Measurements from ENCODE around the gene DHRS4. TPM values are rescaled to one million over a fixed set of nuclear protein-coding genes. Genes with fewer than 3 reads are reported as not detected.
A peak's percentile ranks its signal among the peaks of the same experiment; 100 is the strongest.

DHRS4 gene
- total RNA-seq (2021) = 10.1 and 11.4 TPM in 2 replicates
- percentile 58 among the genes with signal in this experiment for Bru-seq, nascent RNA
- BruChase-seq, experiment 1, labeled RNA remaining after a 2-hour chase = percentile 50 among the genes with signal in this experiment
- BruChase-seq, experiment 2, labeled RNA remaining after a 6-hour chase = percentile 48 among the genes with signal in this experiment
- long read RNA-seq, transcript DHRS4-201 (8 exons, 1,443 nt) = major isoform, 9 of 19 reads
- long read RNA-seq, transcript DHRS4-203 (5 exons, 727 nt) = minor isoform, 5 of 19 reads
- long read RNA-seq, partial matches to known transcripts = 0 of 19 reads
- long read RNA-seq, other reads (novel, unspliced or antisense) = 4 of 19 reads

GRCh38 chr14:23953464-23954278, at the start of gene DHRS4:
DHRS4 (plus strand) TSS chr14:23953770; CDS start chr14:23953789, 19 bp downstream.
- POLR2A ChIA-PET (ENCODE audit: low non-redundant PET) = no interaction called here

GRCh38 chr14:23910101-23910875, 43.3 kb upstream of the DHRS4 start:
- BruUV-seq (replicated peaks) = no TSS peak
- no peak overlapping the region for H3K4me3 ChIP-seq (ENCODE audit: low read depth, low read length, poor library complexity, severe bottlenecking)
- POLR2A ChIA-PET (ENCODE audit: low non-redundant PET) = interaction anchor here (0.5 to 0.6 kb wide), 2 partner anchors 12 to 282 kb away, joined by 3 to 4 read pairs; no protein-coding TSS in a partner anchor

More at GRCh38 chr14:23953464-23954278, at the start of gene DHRS4:
- intact Hi-C loops (cut with micrococcal nuclease; ENCODE audit: unreplicated experiment) = loop anchor here (10.0 kb wide), 1 partner anchor 61 kb away; no protein-coding TSS in a partner anchor
- H3K4me3 ChIP-seq (ENCODE audit: low read depth, low read length, poor library complexity, severe bottlenecking) = peak within 1 kb of the TSS; percentile 79
- H3K4me1 ChIP-seq (ENCODE audit: insufficient read depth, low read length, poor library complexity, severe bottlenecking) = peaks cover 7% of the 10 kb centered on the region
- CTCF ChIA-PET = no interaction called here
- TF ChIP-seq CTCF (conservative IDR thresholded peaks at IDR 0.05; ENCODE audit: low read depth, low read length) (peak; percentile 96), EZH2 (IDR thresholded peaks at IDR 0.05; ENCODE audit: borderline replicate concordance, low read depth, low read length, poor library complexity, severe bottlenecking) (no peak)
- no peaks in the 10 kb centered on the region for H3K9me3 ChIP-seq (ENCODE audit: low read depth, low read length, poor library complexity, severe bottlenecking)
- no peaks in the 10 kb centered on the region for H3K36me3 ChIP-seq (ENCODE audit: insufficient read depth, low read length, poor library complexity, severe bottlenecking)
- peak; percentile 85 for DNase-seq (ENCODE audit: low spot score)
- no peaks in the 10 kb centered on the region for H3K27me3 ChIP-seq (replicated peaks; ENCODE audit: insufficient read depth, low read depth, low read length, poor library complexity)
- peak within 1 kb of the TSS; percentile 80 for H3K27ac ChIP-seq (ENCODE audit: low read depth, low read length, poor library complexity, severe bottlenecking)
- TSS peak; percentile 67 for BruUV-seq (replicated peaks)

More at GRCh38 chr14:23910101-23910875, 43.3 kb upstream of the DHRS4 start:
- TF ChIP-seq EZH2 (IDR thresholded peaks at IDR 0.05; ENCODE audit: borderline replicate concordance, low read depth, low read length, poor library complexity, severe bottlenecking) = no peak
- TF ChIP-seq CTCF (conservative IDR thresholded peaks at IDR 0.05; ENCODE audit: low read depth, low read length) = peak; percentile 72
- no peaks in the 10 kb centered on the region for H3K4me1 ChIP-seq (ENCODE audit: insufficient read depth, low read length, poor library complexity, severe bottlenecking)
- H3K9me3 ChIP-seq (ENCODE audit: low read depth, low read length, poor library complexity, severe bottlenecking) = no peaks in the 10 kb centered on the region
- peak; percentile 74 for DNase-seq (ENCODE audit: low spot score)
- no peaks in the 10 kb centered on the region for H3K36me3 ChIP-seq (ENCODE audit: insufficient read depth, low read length, poor library complexity, severe bottlenecking)
- intact Hi-C loops (cut with micrococcal nuclease; ENCODE audit: unreplicated experiment) = loop anchor here (1.0 to 2.0 kb wide), 2 partner anchors 183 to 321 kb away; no protein-coding TSS in a partner anchor
- peaks cover 10% of the 10 kb centered on the region for H3K27me3 ChIP-seq (replicated peaks; ENCODE audit: insufficient read depth, low read depth, low read length, poor library complexity)
- CTCF ChIA-PET = interaction anchor here (0.6 to 2.1 kb wide), 11 partner anchors 12 to 343 kb away, joined by 3 to 28 read pairs (median 5); no protein-coding TSS in a partner anchor
- H3K27ac ChIP-seq (ENCODE audit: low read depth, low read length, poor library complexity, severe bottlenecking) = no peak overlapping the region

All from A673 (cell line).